HG02970 (cell line): ENCODE data around the gene MTIF2.
"Not testable (repeated sequence)": the region's sequence is repeated elsewhere in the genome, so short reads cannot be mapped to it uniquely, and the experiment has no call there.

Source experiments
- ATAC-seq: cut with Tn5 transposase; IDR thresholded peaks from one replicate; pipeline ENCODE4 v1.9.1; 2021; ENCODE audit warnings: mild to moderate bottlenecking, moderate library complexity, moderate number of reproducible peaks; ENCODE audit not compliant: unreplicated experiment, low FRiP score

MTIF2 gene, protein sequence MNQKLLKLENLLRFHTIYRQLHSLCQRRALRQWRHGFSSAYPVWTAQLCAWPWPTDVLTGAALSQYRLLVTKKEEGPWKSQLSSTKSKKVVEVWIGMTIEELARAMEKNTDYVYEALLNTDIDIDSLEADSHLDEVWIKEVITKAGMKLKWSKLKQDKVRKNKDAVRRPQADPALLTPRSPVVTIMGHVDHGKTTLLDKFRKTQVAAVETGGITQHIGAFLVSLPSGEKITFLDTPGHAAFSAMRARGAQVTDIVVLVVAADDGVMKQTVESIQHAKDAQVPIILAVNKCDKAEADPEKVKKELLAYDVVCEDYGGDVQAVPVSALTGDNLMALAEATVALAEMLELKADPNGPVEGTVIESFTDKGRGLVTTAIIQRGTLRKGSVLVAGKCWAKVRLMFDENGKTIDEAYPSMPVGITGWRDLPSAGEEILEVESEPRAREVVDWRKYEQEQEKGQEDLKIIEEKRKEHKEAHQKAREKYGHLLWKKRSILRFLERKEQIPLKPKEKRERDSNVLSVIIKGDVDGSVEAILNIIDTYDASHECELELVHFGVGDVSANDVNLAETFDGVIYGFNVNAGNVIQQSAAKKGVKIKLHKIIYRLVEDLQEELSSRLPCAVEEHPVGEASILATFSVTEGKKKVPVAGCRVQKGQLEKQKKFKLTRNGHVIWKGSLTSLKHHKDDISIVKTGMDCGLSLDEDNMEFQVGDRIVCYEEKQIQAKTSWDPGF

DNA sequence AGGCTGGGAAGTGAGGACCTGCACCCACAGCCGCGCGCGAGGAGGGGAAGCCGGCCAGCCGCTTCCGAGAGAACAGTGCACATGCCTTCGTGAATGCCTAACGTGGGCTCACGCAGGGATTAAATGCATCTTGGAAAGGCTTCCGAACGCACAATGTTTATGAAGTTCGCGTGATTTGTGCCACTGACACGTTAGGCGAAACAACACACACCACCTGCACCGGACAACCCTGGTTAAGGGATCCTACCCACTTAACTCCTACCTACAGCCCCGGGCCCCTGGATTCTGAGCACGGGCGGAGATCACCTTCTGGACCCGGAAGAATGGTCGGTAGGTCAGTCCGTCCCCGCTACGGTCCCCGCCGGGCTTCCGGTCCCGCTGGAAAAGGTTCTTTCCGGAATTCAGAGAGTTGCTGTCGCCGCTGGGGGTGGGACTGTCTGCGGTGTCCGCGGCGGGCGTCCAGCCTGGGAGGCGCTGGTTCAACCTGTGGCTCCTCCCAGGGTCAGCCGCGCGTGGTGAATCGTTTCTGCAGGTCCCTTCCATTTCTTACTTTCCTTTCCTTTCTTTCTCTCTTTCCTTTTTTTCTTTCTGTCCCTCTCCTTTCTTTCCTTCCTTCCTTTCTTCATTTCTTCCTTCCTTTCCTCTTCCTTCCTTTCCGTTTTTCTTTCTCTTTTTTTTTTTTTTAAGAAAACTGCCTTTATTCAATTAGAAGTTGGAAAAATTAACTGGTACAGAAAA, at the start of gene MTIF2:
Gene MTIF2 (minus strand): TSS at position 325 of the 738 bp plus-strand sequence. CDS start 5,373 bp downstream, outside the sequence.
- peak; percentile 96 for ATAC-seq

- ATAC-seq, result no peak
These were observed 46.0 kb upstream of the MTIF2 start for GRCh38 chr2:55314985-55315384.

DNA sequence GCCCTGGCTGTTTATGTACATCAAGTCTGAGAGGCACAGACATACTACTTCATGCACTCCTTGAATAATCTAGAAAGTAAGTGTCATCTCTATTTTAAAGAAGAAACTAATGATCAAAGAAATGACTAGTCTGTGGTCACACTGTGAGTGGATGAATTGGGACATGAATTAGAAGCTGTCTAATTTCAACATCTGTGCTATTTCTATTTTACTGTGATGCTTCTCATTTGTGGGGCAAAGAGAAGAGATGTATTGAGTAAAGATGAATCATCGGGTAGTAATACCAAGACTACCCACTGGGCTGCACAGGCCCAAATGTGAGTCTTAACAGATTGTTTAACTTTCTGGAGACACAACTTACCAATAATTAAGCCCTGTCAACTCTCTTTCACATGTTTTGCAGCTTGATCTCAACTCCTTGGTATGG, 42.4 kb upstream of the MTIF2 start:
- ATAC-seq, result peak; percentile 92

DNA sequence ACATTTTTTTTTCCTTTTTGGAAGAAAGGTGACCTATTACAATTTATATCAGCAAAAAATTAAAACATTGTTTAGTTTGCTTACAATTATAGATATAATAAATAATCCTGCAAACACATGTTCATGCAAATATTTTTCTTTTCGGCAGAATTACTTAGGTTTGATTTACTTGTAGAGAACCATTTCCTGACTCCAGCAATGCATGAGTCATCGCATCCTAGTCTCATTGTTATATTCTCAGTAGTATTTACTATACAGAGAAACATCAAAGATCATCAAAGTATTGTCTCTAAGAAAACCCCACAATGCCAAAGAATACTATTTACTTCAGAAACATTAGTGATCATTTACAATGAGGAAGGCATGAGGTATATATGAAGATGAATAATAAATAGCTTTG, 40.4 kb upstream of the MTIF2 start:
- ATAC-seq, result no peak

GRCh38 chr2:55302241-55302640, 33.2 kb upstream of the MTIF2 start:
- ATAC-seq, result no peak

GRCh38 chr2:55301277-55301676, 32.2 kb upstream of the MTIF2 start:
- no peak for ATAC-seq

DNA sequence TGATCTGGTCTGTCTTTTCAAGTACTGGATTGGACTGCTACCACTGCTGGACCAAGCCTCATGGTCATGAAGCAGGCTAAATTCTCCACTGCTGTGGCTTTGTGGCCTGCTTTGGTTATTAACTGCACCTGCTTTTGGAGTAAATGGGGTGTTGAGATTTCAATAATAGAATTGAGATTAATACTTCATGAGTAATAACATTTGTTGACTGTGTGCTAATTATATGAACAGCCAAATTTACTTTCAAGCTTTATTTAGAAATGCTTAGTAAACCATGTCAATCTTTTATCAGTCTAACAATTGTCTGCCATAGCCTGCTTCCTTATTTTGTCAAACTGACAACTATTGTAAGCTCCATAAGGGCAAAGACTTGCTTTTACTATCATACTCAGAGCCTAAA, 27.4 kb upstream of the MTIF2 start:
- no peak for ATAC-seq

GRCh38 chr2:55283083-55283482, 14.1 kb upstream of the MTIF2 start:
- ATAC-seq, result no peak

DNA sequence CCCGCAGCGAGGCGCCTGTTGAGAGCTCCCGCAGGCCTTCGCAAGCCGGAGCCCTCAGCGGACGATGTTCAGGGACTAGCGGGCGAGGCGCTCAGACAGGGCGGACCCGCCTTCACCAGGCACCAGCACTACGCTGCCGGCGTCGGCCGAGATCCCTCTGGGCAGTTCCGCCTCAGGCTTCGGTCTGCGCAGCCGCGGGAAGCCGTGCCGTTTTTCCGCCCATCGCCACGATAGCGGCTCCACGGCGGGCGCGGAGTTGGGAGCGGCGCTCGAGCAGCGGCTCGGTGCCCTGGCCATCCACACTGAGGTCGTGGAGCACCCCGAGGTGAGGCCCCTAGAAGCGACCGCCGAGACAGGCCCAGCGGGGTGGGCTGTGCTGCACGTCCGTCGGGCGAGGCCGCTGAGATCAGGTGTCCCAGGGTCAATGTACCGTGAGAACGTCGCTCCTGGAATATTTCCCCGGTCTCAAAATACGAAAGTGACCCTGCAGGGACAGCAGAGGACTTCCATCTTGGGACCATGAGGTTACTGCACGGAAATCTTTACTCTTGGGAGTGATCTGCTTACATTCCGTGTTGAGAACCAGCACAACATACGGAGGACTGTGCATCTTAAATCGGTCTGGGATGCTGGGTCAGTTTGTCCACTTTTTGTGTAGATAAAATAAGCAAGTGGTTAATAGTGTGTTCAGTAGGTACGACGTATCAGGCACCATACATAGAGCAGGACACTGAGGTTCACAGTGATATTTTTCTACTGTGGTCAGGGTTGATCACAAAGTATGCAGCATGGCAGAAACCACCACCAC, 13.3 kb upstream of the MTIF2 start:
- ATAC-seq, result peak; percentile 93

DNA sequence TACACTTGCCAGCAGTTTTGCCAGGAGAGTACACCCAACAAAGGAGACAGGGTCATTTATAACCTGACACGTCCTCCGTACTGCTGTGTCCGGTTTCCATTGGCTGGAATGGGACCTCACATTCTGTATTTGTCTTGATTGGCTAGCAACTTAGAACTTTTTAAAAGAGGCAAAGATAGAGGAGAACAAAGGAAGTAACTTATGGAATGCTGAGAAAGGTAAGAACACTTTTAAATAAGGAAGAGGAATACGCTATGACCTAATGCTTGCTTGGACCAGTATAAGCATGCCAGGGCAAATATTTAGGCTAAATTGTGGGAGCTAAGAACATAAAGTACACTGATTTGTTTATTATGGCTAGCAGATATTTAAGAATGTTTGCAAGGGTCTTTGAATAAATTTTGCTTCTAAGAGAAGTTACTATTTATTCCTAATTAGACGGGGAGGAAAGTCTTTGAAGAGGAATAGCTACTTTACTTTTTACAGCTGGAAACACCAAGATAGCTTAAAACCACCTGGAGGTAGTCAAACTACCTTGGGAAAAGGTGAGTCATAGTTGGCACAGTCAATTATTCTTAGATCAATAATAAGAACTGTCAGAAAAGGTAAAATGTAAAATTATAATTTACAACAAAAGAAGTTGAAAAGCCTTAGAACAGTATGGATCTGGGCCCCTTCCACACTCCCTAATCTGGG, 12.0 kb upstream of the MTIF2 start:
- not testable (repeated sequence) for ATAC-seq

DNA sequence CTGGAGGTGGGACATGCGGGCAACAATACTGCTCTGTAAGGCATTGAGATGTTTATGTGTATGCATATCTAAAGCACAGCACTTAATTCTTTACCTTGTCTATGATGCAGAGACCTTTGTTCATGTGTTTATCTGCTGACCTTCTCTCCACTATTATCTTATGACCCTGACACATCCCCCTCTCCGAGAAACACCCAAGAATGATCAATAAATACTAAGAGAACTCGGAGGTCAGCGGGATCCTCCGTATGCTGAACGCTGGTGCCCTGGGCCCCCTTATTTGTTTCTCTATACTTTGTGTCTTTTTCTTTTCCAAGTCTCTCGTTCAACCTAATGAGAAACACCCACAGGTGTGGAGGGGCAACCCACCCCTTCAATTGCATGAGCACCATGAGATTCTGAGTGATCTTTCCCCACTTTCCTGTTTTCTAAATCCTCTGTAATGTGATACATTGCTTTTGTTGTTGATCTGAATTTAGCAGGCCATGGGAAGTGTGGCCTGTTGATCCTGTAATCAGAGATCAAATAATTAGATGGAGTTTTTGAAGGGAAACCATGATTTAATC, 10.9 kb upstream of the MTIF2 start:
- not testable (repeated sequence) for ATAC-seq

GRCh38 chr2:55279214-55279835, 10.3 kb upstream of the MTIF2 start:
- not testable (repeated sequence) for ATAC-seq

DNA sequence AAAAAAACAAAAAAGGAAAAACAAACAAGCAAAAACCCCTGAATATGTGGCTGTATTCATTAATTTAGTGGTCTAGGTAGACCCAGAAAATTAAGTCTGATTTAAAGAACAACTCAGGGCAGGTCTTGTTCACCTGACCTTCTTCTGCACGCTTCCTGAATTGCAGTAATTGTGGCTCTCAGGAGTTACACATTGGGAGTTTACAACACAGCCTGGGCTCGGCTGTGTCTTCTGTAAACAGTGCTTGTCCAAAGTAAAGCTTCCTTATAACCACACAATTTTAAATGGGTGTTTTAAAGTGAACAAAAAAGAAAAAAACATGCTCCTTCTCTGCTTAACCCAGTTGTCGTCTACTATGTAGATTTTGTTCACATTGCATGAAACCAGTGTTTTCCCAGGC, 8.3 kb upstream of the MTIF2 start:
- no peak for ATAC-seq

DNA sequence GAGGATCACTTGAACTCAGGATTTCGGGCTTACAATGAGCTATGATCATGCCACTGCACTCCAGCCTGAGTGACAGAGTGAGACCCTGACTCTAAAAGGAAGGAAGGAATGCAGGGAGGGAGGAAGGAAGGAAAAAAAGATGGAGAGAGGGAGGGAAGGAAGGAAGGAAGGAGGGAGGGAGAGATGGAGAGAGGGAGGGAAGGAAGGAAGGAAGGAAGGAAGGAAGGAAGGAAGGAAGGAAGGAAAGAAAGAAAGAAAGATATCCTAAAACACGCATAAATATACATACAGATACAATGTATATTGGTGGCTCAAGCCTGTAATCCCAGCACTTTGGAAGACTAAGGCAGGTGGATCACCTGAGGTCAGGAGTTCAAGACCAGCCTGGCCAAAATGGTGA, 5.3 kb upstream of the MTIF2 start:
- not testable (repeated sequence) for ATAC-seq

DNA sequence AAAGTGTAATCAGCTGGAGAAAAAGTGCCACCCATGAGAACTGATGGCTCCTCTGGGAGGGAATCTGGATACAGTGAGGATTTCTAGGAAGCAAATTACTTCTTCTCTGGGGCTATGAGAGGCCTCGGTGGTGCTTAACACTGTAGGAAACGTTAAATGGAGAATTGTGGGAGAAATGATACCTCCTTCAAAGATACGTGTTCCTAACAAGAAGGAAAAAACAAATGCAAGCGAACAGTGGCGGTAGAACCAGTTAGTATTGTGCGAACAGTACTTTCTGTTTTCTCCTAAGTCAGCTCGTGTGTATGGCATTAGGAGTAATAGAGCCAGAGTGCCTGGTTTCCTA, 587 bp upstream of the MTIF2 start:
- no peak for ATAC-seq

DNA sequence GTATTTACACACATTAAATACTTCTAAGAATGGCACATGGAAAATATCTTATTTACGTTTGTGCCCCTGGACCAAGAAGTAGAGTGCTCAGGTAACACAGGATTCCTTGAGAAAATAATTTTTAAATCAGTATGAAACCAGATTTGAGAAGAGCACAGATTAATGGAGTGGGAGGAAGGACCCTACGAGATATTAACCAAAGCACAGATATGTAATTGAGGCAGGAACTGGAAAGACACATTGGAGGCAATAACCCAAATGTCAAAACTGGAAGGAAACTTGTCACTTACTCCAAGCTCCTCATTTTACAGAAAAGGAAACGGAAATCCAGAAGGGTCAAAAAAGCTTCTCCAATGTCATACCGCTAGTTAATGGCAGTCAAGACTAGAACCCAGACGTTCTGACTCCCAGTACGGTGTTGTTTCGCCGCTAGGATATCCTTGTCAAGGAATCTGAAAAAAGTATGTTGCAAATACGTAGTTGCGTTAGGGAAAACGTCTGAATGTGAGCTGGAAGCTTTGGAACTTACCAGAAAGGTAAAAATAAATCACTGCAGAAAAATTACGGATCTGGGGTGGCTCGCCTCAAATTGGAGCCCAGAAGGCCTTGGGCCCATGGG, 634 bp downstream of the MTIF2 start:
- no peak for ATAC-seq

GRCh38 chr2:55259586-55259985, 9.4 kb downstream of the MTIF2 start:
- not testable (repeated sequence) for ATAC-seq

DNA sequence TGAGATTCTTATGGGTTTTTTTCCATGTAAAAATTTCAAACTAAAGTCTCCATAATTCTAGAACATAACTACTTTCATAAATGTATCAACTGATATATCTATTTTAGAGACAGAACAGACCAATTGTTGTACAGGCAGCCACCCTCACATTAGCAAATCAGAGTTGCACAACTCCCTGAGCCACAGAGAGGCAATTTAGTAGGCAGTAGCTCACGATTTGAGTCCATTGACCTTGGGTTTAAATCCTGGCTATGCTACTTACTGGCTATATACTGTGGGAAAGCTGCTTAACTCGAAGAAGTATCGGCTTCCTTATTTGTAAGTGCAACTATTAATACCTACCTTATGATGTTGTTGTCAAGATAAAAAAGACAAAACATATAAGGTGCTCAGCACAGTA, 16.2 kb downstream of the MTIF2 start:
- no peak for ATAC-seq

- no peak for ATAC-seq
These were observed 22.0 kb downstream of the MTIF2 start for GRCh38 chr2:55247025-55247424.
